GM21423 (cell line): ENCODE data around the gene GTPBP1.

Experiments used
- ATAC-seq: cut with Tn5 transposase; IDR thresholded peaks from one replicate; pipeline ENCODE4 v1.9.1; 2021; ENCODE audit warnings: mild to moderate bottlenecking, moderate library complexity; ENCODE audit not compliant: unreplicated experiment

Gene GTPBP1

GRCh38 chr22:38782402-38783094, 76.8 kb downstream of the GTPBP1 start:
- ATAC-seq: no peak
